Mesenchymal stem cell (in vitro differentiated cells and primary cell): Measurements from ENCODE around the gene LPCAT3.

Experiments used
- DNase-seq: peaks from one replicate; pipeline ENCODE4 v3.0.0-alpha.2; 2013
- H2AFZ ChIP-seq: one replicate; pipeline ENCODE4 v1.6.1; 2013; ENCODE audit warnings: low read depth, mild to moderate bottlenecking, control low read depth, inconsistent platforms, low read length, moderate library complexity
- H2AK5ac ChIP-seq: 2 replicates; pipeline ENCODE4 v1.6.1; 2013; ENCODE audit warnings: low read length, moderate library complexity, mild to moderate bottlenecking, inconsistent platforms; ENCODE audit not compliant: severe bottlenecking
- H2BK120ac ChIP-seq: one replicate; pipeline ENCODE4 v1.6.1; 2013; ENCODE audit warnings: low read depth, mild to moderate bottlenecking, inconsistent platforms, low read length, moderate library complexity
- H2BK12ac ChIP-seq, 2 experiments: one replicate each; pipeline ENCODE4 v1.6.1; 2013; ENCODE audit warnings: inconsistent platforms in 2 of 2, low read length in 2 of 2, mild to moderate bottlenecking in 2 of 2, moderate library complexity in 2 of 2, control low read depth in 1 of 2
- H2BK15ac ChIP-seq: one replicate; pipeline ENCODE4 v1.6.1; 2013; ENCODE audit warnings: mild to moderate bottlenecking, low read depth, inconsistent platforms; ENCODE audit not compliant: poor library complexity, severe bottlenecking
- H2BK5ac ChIP-seq: 2 replicates; pipeline ENCODE4 v1.6.1; 2013; ENCODE audit warnings: low read depth, mild to moderate bottlenecking, low read length, control low read depth, inconsistent platforms; ENCODE audit not compliant: poor library complexity, severe bottlenecking
- H3K14ac ChIP-seq, 2 experiments: one replicate each; pipeline ENCODE4 v1.6.1; 2013; ENCODE audit warnings: inconsistent platforms in 2 of 2, low read length in 2 of 2, control low read depth in 1 of 2, mild to moderate bottlenecking in 1 of 2, moderate library complexity in 1 of 2
- H3K18ac ChIP-seq, 2 experiments: one replicate each; pipeline ENCODE4 v1.6.1; 2013; ENCODE audit warnings: inconsistent platforms in 2 of 2, low read length in 2 of 2, control low read depth in 1 of 2, low read depth in 1 of 2, mild to moderate bottlenecking in 1 of 2
- H3K23ac ChIP-seq, 2 experiments: one replicate each; pipeline ENCODE4 v1.6.1; 2013; ENCODE audit warnings: inconsistent platforms in 2 of 2, low read length in 2 of 2, mild to moderate bottlenecking in 2 of 2, moderate library complexity in 2 of 2, control low read depth in 1 of 2
- H3K27ac ChIP-seq: 2 replicates; pipeline ENCODE4 v1.5.1; 2013; ENCODE audit warnings: mild to moderate bottlenecking, moderate library complexity, low read length, control low read depth, inconsistent platforms; ENCODE audit not compliant: poor library complexity, severe bottlenecking
- H3K27me3 ChIP-seq, 2 experiments: 2 replicates each; pipeline versions ENCODE4 v1.6.1 to v1.7.0; 2013; ENCODE audit warnings: low read length in 2 of 2, mild to moderate bottlenecking in 2 of 2, moderate library complexity in 2 of 2, control low read depth in 1 of 2, inconsistent platforms in 1 of 2; ENCODE audit not compliant: control insufficient read depth in 1 of 2, insufficient read depth in 1 of 2
- H3K36me3 ChIP-seq, 2 experiments: 2 replicates each; pipeline versions ENCODE4 v1.6.1 to v1.7.0; 2013; ENCODE audit warnings: low read length in 2 of 2, control low read depth in 1 of 2, inconsistent platforms in 1 of 2, low read depth in 1 of 2, mild to moderate bottlenecking in 1 of 2; ENCODE audit not compliant: insufficient read depth in 2 of 2, control insufficient read depth in 1 of 2
- H3K4ac ChIP-seq, 2 experiments: one replicate each; pipeline ENCODE4 v1.6.1; 2013; ENCODE audit warnings: inconsistent platforms in 2 of 2, low read length in 2 of 2, mild to moderate bottlenecking in 2 of 2, moderate library complexity in 2 of 2, control low read depth in 1 of 2, low read depth in 1 of 2
- H3K4me1 ChIP-seq: 2 replicates; pipeline ENCODE4 v1.6.1; 2013; ENCODE audit warnings: low read depth, low read length, control low read depth; ENCODE audit not compliant: control insufficient read depth, insufficient read depth
- H3K4me2 ChIP-seq: 2 replicates; pipeline ENCODE4 v1.6.1; 2013; ENCODE audit warnings: low read length, mild to moderate bottlenecking, inconsistent platforms; ENCODE audit not compliant: poor library complexity, severe bottlenecking
- H3K4me3 ChIP-seq, 2 experiments: 2 replicates each; pipeline versions ENCODE4 v1.5.1 to v1.7.0; 2013; ENCODE audit warnings: low read length in 2 of 2, mild to moderate bottlenecking in 2 of 2, control low read depth in 1 of 2, low read depth in 1 of 2; ENCODE audit not compliant: insufficient read depth in 1 of 2
- H3K79me1 ChIP-seq: replicated peaks from 2 replicates; pipeline ENCODE4 v1.6.1; 2013; ENCODE audit warnings: mild to moderate bottlenecking, control low read depth, low read length, inconsistent platforms; ENCODE audit not compliant: poor library complexity, severe bottlenecking
- H3K9ac ChIP-seq: 2 replicates; pipeline ENCODE4 v1.7.0; 2013; ENCODE audit warnings: mild to moderate bottlenecking, low read length, moderate library complexity
- H3K9me3 ChIP-seq: 2 replicates; pipeline ENCODE4 v1.7.0; 2013; ENCODE audit warnings: mild to moderate bottlenecking, low read length; ENCODE audit not compliant: control insufficient read depth
- H4K8ac ChIP-seq: one replicate; pipeline ENCODE4 v1.6.1; 2013; ENCODE audit warnings: inconsistent platforms, mild to moderate bottlenecking, low read length, moderate library complexity
- H4K91ac ChIP-seq: one replicate; pipeline ENCODE4 v1.6.1; 2013; ENCODE audit warnings: mild to moderate bottlenecking, low read length, inconsistent platforms
- WGBS: methylation state at CpG from one replicate; pipeline ENCODE4 v1.1.7; 2013; ENCODE audit warnings: mixed read lengths; 5-methylcytosine and 5-hydroxymethylcytosine counted together

LPCAT3 gene

GRCh38 chr12:7065073-7065623, 46.9 kb upstream of the LPCAT3 start:
- Histone ChIP-seq H3K4me1 (peaks cover 8% of the 10 kb centered on the region), H2BK15ac (no peak overlapping the region), H3K4me2 (no peak overlapping the region), H2BK5ac (no peak overlapping the region), H3K27me3 (peaks cover 0 to 9% of the 10 kb centered on the region in 2 experiments), H2AFZ (no peak overlapping the region), H3K27ac (no peak overlapping the region), H3K14ac (no peak overlapping the region), H2AK5ac (no peak overlapping the region), H3K4me3 (peak overlapping the region in 1 of 2 experiments; percentile 25), H3K4ac (no peak overlapping the region), H2BK12ac (no peak overlapping the region), H3K18ac (no peak overlapping the region), H2BK120ac (no peak overlapping the region), H3K36me3 (peaks cover 0 to 80% of the 10 kb centered on the region in 2 experiments), H3K9ac (no peak overlapping the region), H3K23ac (no peak overlapping the region), H3K79me1 (no peaks in the 10 kb centered on the region), H4K91ac (no peak overlapping the region), H3K9me3 (no peaks in the 10 kb centered on the region), H4K8ac (no peak overlapping the region)
- WGBS = 93% methylated on average over 6 of the region's 7 CpGs
- no peak for DNase-seq

GRCh38 chr12:7064516-7064915, 46.2 kb upstream of the LPCAT3 start:
- Histone ChIP-seq H3K27me3 (peaks cover 0 to 11% of the 10 kb centered on the region in 2 experiments), H4K91ac (no peak overlapping the region), H3K4me3 (peak overlapping the region in 1 of 2 experiments; percentile 25), H3K4me1 (peaks cover 8% of the 10 kb centered on the region), H3K4ac (no peak overlapping the region), H3K9ac (no peak overlapping the region), H3K4me2 (no peak overlapping the region), H2AFZ (no peak overlapping the region), H3K36me3 (peaks cover 0 to 74% of the 10 kb centered on the region in 2 experiments), H2AK5ac (no peak overlapping the region), H2BK15ac (no peak overlapping the region), H3K27ac (no peak overlapping the region), H2BK120ac (no peak overlapping the region), H3K23ac (no peak overlapping the region), H2BK12ac (no peak overlapping the region), H3K18ac (no peak overlapping the region), H4K8ac (no peak overlapping the region), H3K9me3 (no peaks in the 10 kb centered on the region), H3K79me1 (no peaks in the 10 kb centered on the region), H3K14ac (no peak overlapping the region), H2BK5ac (no peak overlapping the region)
- 100% methylated on average over 1 of the region's 3 CpGs for WGBS
- no peak for DNase-seq

- no peak overlapping the region for H2BK15ac ChIP-seq
- no peak overlapping the region for H3K23ac ChIP-seq
- H3K18ac ChIP-seq = peak overlapping the region in 1 of 2 experiments; percentile 48
- no peak overlapping the region for H2BK120ac ChIP-seq
- WGBS = 92% methylated on average over 7 of the region's 7 CpGs
- H3K14ac ChIP-seq = peak overlapping the region in 1 of 2 experiments; percentile 46
- H2AFZ ChIP-seq = no peak overlapping the region
- H3K36me3 ChIP-seq = peaks cover 0 to 45% of the 10 kb centered on the region in 2 experiments
- H3K4me2 ChIP-seq = no peak overlapping the region
- peak overlapping the region; percentile 96 for H3K9ac ChIP-seq
- H3K4me1 ChIP-seq = peaks cover 5% of the 10 kb centered on the region
- no peaks in the 10 kb centered on the region for H3K79me1 ChIP-seq
- H3K9me3 ChIP-seq = no peaks in the 10 kb centered on the region
- no peak for DNase-seq
- H3K4me3 ChIP-seq = peak overlapping the region in 1 of 2 experiments; percentile 93
- peaks cover 0 to 21% of the 10 kb centered on the region in 2 experiments for H3K27me3 ChIP-seq
- H2BK12ac ChIP-seq = peak overlapping the region; percentile 20 to 90
- no peak overlapping the region for H2BK5ac ChIP-seq
- no peak overlapping the region for H4K91ac ChIP-seq
- H2AK5ac ChIP-seq = peak overlapping the region; percentile 67
- no peak overlapping the region for H3K27ac ChIP-seq
- no peak overlapping the region for H3K4ac ChIP-seq
- H4K8ac ChIP-seq = no peak overlapping the region
These were observed 43.3 kb upstream of the LPCAT3 start for GRCh38 chr12:7061596-7061995.

GRCh38 chr12:7061138-7061537, 42.9 kb upstream of the LPCAT3 start:
- peak overlapping the region; percentile 4 to 57 for H2BK12ac ChIP-seq
- H3K18ac ChIP-seq = peak overlapping the region; percentile 62 to 91
- no peak overlapping the region for H2BK5ac ChIP-seq
- no peak overlapping the region for H3K27ac ChIP-seq
- WGBS = 82% methylated on average over 13 of the region's 13 CpGs
- H4K91ac ChIP-seq = peak overlapping the region; percentile 80
- H4K8ac ChIP-seq = peak overlapping the region; percentile 33
- H3K4me3 ChIP-seq = peak overlapping the region in 1 of 2 experiments; percentile 93
- peak overlapping the region in 1 of 2 experiments; percentile 44 for H3K14ac ChIP-seq
- peak overlapping the region; percentile 96 for H3K9ac ChIP-seq
- H3K36me3 ChIP-seq = peaks cover 0 to 40% of the 10 kb centered on the region in 2 experiments
- H2BK120ac ChIP-seq = no peak overlapping the region
- H2AK5ac ChIP-seq = no peak overlapping the region
- peaks cover 5% of the 10 kb centered on the region for H3K4me1 ChIP-seq
- H3K23ac ChIP-seq = no peak overlapping the region
- H3K4me2 ChIP-seq = no peak overlapping the region
- H2AFZ ChIP-seq = no peak overlapping the region
- peaks cover 0 to 18% of the 10 kb centered on the region in 2 experiments for H3K27me3 ChIP-seq
- peak overlapping the region; percentile 62 to 67 for H3K4ac ChIP-seq
- peak overlapping the region; percentile 5 for H2BK15ac ChIP-seq
- no peaks in the 10 kb centered on the region for H3K79me1 ChIP-seq
- H3K9me3 ChIP-seq = no peaks in the 10 kb centered on the region
- no peak for DNase-seq
